Effector memory CD4-positive, alpha-beta T cell (primary cell): ENCODE results near the gene CTR9.

Experiments used
- DNase-seq, 3 donors: peaks; one replicate each; pipeline ENCODE4 v3.0.0-alpha.2; 2020
- H3K27ac ChIP-seq: 2 replicates; pipeline ENCODE4 v1.7.0; 2013; ENCODE audit warnings: mild to moderate bottlenecking, low read length, moderate library complexity; ENCODE audit not compliant: insufficient read depth, poor library complexity, severe bottlenecking
- H3K27me3 ChIP-seq: replicated peaks from 2 replicates; pipeline ENCODE4 v1.7.0; 2013; ENCODE audit warnings: mild to moderate bottlenecking, low read length; ENCODE audit not compliant: insufficient read depth, control insufficient read depth, poor library complexity, severe bottlenecking
- H3K36me3 ChIP-seq: 2 replicates; pipeline ENCODE4 v1.7.0; 2013; ENCODE audit warnings: mild to moderate bottlenecking, low read length, moderate library complexity; ENCODE audit not compliant: control insufficient read depth, insufficient read depth
- H3K4me1 ChIP-seq: 2 replicates; pipeline ENCODE4 v1.7.0; 2013; ENCODE audit warnings: low read length, mild to moderate bottlenecking; ENCODE audit not compliant: control insufficient read depth, insufficient read depth, poor library complexity, severe bottlenecking
- H3K4me3 ChIP-seq: 2 replicates; pipeline ENCODE4 v1.7.0; 2013; ENCODE audit warnings: low read length, low read depth, mild to moderate bottlenecking; ENCODE audit not compliant: insufficient read depth, poor library complexity, severe bottlenecking
- H3K9me3 ChIP-seq: 2 replicates; pipeline ENCODE4 v1.7.0; 2013; ENCODE audit warnings: mild to moderate bottlenecking, low read length, moderate library complexity; ENCODE audit not compliant: control insufficient read depth

Gene CTR9

DNA sequence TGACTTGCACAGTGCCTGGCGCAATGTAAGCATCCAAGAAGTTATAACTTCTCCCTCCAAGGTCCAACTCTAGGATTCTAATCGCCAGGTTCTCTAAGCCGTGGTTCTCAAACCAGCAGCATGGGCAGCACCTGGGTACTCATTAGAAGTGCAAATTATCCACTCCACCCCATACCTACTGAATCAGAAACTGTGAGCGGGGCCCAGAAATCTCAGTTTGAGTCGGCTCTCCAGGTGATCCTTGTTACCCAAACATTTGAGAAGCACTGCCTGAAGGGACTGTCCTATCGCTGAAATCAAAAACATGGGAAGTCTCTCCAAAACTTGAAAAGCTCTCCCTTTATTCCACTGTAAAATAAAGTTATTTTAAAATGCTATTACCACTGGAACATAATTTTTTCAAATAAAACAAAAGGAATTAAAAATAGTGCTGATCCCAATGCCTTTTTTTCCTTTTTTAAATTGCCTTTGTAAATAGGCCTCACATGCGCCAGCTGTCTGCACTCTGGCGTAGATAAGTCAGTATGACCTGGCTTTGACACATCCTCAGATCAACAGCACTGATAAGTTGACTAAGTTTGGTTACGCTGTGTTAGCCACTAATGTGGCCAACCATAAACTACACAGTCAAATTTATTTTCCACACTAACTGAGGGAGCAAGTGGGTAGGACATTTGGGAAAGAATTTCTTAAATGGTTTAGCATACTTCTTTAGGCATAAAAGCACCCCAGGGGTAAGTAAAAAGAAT is 8.4 kb upstream of the CTR9 start:
- H3K4me1 ChIP-seq, result peaks cover 21% of the 10 kb centered on the region
- peak overlapping the region; percentile 2 for H3K27ac ChIP-seq
- peak overlapping the region; percentile 37 for H3K4me3 ChIP-seq
- H3K36me3 ChIP-seq, result no peaks in the 10 kb centered on the region
- H3K9me3 ChIP-seq, result no peaks in the 10 kb centered on the region
- H3K27me3 ChIP-seq, result no peaks in the 10 kb centered on the region
- peak; percentile 13 to 46 (median 18) for DNase-seq

DNA sequence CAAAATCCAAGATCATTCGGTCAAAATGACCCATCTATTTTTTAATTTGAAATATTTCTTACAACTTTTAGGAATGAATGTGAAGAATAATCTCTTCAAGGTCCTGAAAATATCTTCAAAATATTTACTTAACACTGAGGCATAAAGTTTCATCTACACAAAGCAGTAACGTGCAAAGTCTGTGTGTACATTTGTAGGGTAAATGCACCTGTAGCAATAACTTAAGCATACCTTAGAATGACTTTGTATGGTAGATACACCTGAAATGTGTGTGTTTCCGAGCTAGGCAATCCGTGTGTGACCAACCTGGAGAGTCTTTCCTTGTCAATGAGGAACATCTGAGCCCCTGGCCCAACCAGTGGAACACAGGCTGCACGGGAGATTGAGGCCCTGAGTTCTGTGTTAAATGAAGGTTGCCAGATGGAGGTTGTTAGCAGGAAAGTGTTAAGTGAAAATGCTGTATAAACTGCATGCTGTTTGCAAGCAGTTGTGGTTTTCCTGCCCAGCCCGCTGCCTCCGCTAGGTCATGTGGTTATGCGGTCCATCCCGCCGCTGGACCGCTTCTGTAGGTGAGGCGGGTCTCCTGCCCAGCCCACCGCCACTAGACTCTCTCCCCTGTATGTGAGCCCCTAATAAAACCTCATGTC is 7.6 kb upstream of the CTR9 start:
- DNase-seq, result peak; percentile 20 to 39 (median 26)
- H3K4me3 ChIP-seq, result peak overlapping the region; percentile 37

DNA sequence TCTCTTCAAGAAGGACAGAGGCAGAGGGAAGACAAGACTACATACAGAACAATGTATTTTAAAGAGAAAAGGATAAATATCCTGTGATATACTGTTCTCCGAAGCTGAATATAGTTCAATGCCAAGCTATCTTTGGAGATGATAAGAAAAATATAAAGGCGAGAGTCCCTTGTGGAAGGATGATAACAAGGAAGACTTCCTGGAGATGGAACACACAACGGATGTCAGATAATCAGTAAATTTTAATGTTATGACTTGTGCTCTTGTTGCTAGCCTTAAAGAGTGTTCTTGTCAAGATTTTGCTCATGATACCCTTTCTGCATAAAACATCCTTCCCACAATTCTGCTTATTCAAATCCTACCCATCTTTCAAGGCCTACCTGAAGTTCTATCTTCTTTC is 6.8 kb upstream of the CTR9 start:
- Histone ChIP-seq H3K4me1 (peaks cover 21% of the 10 kb centered on the region), H3K4me3 (no peak overlapping the region), H3K27ac (peak overlapping the region; percentile 40), H3K9me3 (no peaks in the 10 kb centered on the region), H3K27me3 (no peaks in the 10 kb centered on the region), H3K36me3 (no peaks in the 10 kb centered on the region)
- DNase-seq, result no peak

More for the DNA sequence above, 7.6 kb upstream of the CTR9 start:
- peak overlapping the region; percentile 40 for H3K27ac ChIP-seq
- H3K9me3 ChIP-seq, result no peaks in the 10 kb centered on the region
- no peaks in the 10 kb centered on the region for H3K27me3 ChIP-seq
- H3K4me1 ChIP-seq, result peaks cover 21% of the 10 kb centered on the region
- no peaks in the 10 kb centered on the region for H3K36me3 ChIP-seq

DNA sequence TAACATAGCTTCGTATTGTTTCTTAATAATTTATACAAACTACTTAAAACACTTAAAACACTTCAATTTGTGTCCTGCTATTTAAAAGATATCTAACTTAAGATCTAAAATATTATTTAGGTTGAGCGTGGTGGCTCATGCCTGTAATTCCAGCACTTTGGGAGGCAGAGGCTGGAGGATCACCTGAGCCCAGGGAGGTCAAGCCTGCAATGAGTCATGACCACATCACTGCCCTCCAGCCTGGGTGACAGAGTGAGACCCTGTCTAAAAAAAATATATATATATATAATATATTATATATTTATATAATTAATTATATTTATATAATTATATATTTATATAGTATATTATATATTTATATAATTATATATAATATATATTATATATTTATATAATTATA is 4.2 kb upstream of the CTR9 start:
- H3K36me3 ChIP-seq, result no peaks in the 10 kb centered on the region
- DNase-seq, result no peak
- H3K4me1 ChIP-seq, result peaks cover 22% of the 10 kb centered on the region
- no peaks in the 10 kb centered on the region for H3K27me3 ChIP-seq
- no peak overlapping the region for H3K4me3 ChIP-seq
- H3K27ac ChIP-seq, result no peak overlapping the region
- H3K9me3 ChIP-seq, result no peaks in the 10 kb centered on the region

DNA sequence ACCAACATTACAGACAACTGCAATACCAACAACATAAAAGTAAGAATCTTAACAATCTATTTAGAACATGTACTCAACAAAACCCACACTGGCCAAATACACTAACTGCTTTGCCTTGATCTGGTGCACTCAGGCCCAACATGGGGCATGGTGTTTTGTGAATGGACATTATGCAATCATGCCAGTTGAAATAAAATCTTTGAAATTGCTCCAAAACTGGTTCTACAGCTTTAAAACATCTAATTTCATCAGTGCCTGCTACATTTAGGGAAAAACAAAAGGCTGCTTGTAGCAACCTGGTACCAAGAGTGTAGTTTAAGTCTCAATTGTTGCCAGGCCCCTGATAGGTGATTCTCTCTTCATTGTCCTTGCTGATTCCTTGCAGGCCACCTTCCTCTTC is 3.3 kb upstream of the CTR9 start:
- Histone ChIP-seq H3K36me3 (no peaks in the 10 kb centered on the region), H3K9me3 (no peaks in the 10 kb centered on the region), H3K4me1 (peaks cover 18% of the 10 kb centered on the region), H3K4me3 (no peak overlapping the region), H3K27me3 (no peaks in the 10 kb centered on the region), H3K27ac (no peak overlapping the region)
- DNase-seq, result no peak

DNA sequence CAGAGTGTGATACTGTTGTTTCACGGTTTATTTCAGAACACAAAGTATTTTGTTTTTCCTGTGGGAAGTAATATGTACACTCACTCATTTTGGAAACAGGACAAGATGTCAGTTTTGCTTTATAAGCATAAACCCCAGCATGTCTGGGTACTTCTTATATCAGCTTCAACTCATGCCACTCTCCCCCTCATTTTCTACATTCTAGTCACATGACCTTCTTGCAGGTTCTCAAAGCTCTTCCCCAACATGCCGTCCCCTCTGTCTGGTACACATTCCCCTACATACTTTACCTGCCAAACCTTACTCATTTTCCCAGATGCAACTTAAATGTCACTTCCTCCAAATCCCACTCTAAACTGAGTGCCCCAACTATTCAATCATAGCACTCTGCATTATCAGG is 1.6 kb upstream of the CTR9 start:
- no peak for DNase-seq
- H3K27ac ChIP-seq, result no peak overlapping the region
- H3K9me3 ChIP-seq, result no peaks in the 10 kb centered on the region
- H3K36me3 ChIP-seq, result peaks cover 7% of the 10 kb centered on the region
- no peaks in the 10 kb centered on the region for H3K27me3 ChIP-seq
- no peak overlapping the region for H3K4me3 ChIP-seq
- peaks cover 13% of the 10 kb centered on the region for H3K4me1 ChIP-seq

DNA sequence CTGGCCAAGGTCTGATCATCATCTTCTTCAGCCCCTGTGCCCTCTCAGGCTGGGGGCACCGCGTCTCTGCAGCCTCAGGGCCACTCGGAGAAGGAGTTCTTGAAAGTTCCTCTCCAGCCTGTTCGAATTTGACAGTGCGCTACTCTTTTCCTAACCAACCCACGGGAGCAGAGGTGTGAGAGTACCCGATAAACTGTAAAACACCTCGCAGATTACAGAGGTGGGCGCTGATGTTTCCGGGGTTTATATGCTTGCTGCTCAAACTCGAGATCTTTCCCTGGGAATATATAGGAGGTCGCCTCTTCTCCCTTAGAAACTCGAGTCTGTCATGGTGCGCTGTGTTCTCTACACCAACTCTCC is 515 bp downstream of the CTR9 start:
- peaks cover 20% of the 10 kb centered on the region for H3K36me3 ChIP-seq
- no peaks in the 10 kb centered on the region for H3K9me3 ChIP-seq
- H3K4me1 ChIP-seq, result peaks cover 13% of the 10 kb centered on the region
- no peak for DNase-seq
- peak overlapping the region; percentile 92 for H3K4me3 ChIP-seq
- H3K27me3 ChIP-seq, result no peaks in the 10 kb centered on the region
- peak overlapping the region; percentile 76 for H3K27ac ChIP-seq

DNA sequence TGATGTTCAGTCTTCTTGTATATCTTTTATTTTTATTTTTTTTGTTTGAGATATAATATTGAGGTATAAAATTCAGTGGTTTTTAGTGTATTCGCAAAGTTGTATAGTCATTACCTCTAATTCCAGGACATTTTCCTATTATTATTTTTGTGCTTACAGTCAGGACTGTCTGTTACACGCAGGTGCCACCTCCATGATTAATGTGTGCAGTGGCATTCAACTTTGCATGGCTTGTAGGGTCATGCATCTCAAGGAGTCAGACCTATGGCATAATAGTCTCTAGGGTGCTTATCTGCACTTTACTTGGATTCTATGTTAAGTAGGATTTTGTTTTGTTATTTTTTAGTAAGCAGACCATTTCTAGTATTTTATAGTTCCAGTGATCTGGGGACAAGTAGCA is 1.0 kb downstream of the CTR9 start:
- peaks cover 25% of the 10 kb centered on the region for H3K36me3 ChIP-seq
- no peak overlapping the region for H3K27ac ChIP-seq
- peak overlapping the region; percentile 92 for H3K4me3 ChIP-seq
- H3K4me1 ChIP-seq, result peaks cover 13% of the 10 kb centered on the region
- no peaks in the 10 kb centered on the region for H3K9me3 ChIP-seq
- no peaks in the 10 kb centered on the region for H3K27me3 ChIP-seq
- DNase-seq, result no peak

DNA sequence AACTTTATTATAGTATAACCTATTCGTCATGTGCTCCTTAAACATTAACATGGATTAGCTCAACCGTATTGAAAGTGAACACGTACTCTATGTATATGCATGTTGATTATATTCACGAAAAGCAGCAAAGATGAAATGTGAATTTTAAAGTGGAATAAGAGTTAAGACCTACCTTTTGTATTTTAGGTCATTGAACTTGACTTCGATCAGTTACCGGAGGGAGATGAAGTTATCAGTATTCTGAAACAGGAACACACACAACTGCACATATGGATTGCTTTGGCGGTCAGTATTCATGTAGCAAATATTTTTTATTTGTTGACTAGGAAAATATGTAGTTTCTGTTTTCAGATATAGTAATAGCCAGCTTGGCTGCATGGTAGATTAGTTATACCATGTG is 1.4 kb downstream of the CTR9 start:
- DNase-seq, result no peak
- Histone ChIP-seq H3K27ac (no peak overlapping the region), H3K27me3 (no peaks in the 10 kb centered on the region), H3K4me3 (peak overlapping the region; percentile 92), H3K9me3 (no peaks in the 10 kb centered on the region), H3K36me3 (peaks cover 29% of the 10 kb centered on the region), H3K4me1 (peaks cover 13% of the 10 kb centered on the region)

DNA sequence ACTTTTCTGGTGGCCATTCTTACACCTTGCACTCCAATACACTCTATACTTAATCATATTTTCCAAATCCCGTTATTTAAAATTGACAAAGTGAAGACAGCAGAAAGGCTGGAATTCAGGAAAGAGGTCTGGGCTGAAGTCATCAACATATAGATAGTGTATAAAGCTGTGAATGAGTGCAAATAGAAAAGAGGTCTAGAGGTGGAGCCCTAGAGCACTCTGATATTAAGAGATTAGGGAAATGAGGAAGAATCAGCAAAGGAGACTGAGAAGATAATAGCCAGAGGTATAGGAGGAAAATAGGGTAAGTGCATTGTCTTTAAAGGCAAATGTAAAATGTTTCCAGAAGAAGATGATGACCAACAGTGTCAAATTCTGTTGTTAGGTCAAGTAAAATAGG is 7.9 kb downstream of the CTR9 start:
- Histone ChIP-seq H3K27ac (no peak overlapping the region), H3K36me3 (peaks cover 82% of the 10 kb centered on the region), H3K27me3 (no peaks in the 10 kb centered on the region), H3K9me3 (no peaks in the 10 kb centered on the region), H3K4me1 (peaks cover 3% of the 10 kb centered on the region), H3K4me3 (no peak overlapping the region)
- DNase-seq, result no peak
